CD4-positive, alpha-beta T cell (primary cell): ENCODE results near the gene SPTLC1. TPM values are rescaled to one million over a fixed set of nuclear protein-coding genes. Genes with fewer than 3 reads are reported as not detected.
A peak's percentile ranks its signal among the peaks of the same experiment; 100 is the strongest.

ENCODE experiments used
- ATAC-seq: fragments of 200-7000 bp; cut with Tn5 transposase; one replicate; pipeline ENCODE4 v1.10.0; 2022; ENCODE audit warnings: mild to moderate bottlenecking; ENCODE audit not compliant: poor library complexity
- CTCF ChIA-PET: fragments of 350-600 bp; sonication (Branson Sonifier 250); formaldehyde crosslinking; loops from one replicate; lab custom pipeline; 2021; ENCODE audit warnings: antibody characterized with exemption, inconsistent platforms; lab: Charles Lee
- POLR2A ChIA-PET: fragments of 350-600 bp; sonication (Branson Sonifier 250); formaldehyde crosslinking; loops from one replicate; lab custom pipeline; 2021; ENCODE audit warnings: antibody characterized with exemption, inconsistent platforms; lab: Charles Lee
- DNase-seq, 14 experiments: peaks; one replicate each; pipeline ENCODE4 v3.0.0-alpha.2; 2013 to 2020; ENCODE audit warnings: mixed read lengths in 2 of 14
- H3K27ac ChIP-seq, 2 donors: one replicate each; pipeline versions ENCODE4 v1.5.1 to v1.7.0; 2013; ENCODE audit warnings: low read length in 2 of 2, low read depth in 1 of 2, mild to moderate bottlenecking in 1 of 2
- H3K27me3 ChIP-seq, 2 experiments: 1 replicate in 1 of 2; 2 replicates in 1 of 2; pipeline versions ENCODE4 v1.6.1 to v1.7.0; 2013; ENCODE audit warnings: low read length in 2 of 2, control low read depth in 1 of 2, mild to moderate bottlenecking in 1 of 2, moderate library complexity in 1 of 2; ENCODE audit not compliant: insufficient read depth in 2 of 2, control insufficient read depth in 1 of 2
- H3K36me3 ChIP-seq: one replicate; pipeline ENCODE4 v1.6.1; 2013; ENCODE audit warnings: low read length, control low read depth; ENCODE audit not compliant: insufficient read depth
- H3K4me1 ChIP-seq: one replicate; pipeline ENCODE4 v1.6.1; 2013; ENCODE audit warnings: low read length, control low read depth; ENCODE audit not compliant: insufficient read depth
- H3K4me3 ChIP-seq: one replicate; pipeline ENCODE4 v1.5.1; 2013; ENCODE audit warnings: mild to moderate bottlenecking, low read length, moderate library complexity
- H3K9me3 ChIP-seq, 2 experiments: 1 replicate in 1 of 2; 2 replicates in 1 of 2; pipeline versions ENCODE4 v1.6.1 to v1.7.0; 2013; ENCODE audit warnings: low read length in 2 of 2, mild to moderate bottlenecking in 2 of 2, control low read depth in 1 of 2, moderate library complexity in 1 of 2; ENCODE audit not compliant: control insufficient read depth in 1 of 2, insufficient read depth in 1 of 2
- H3K27ac Mint-ChIP-seq: one replicate; pipeline ENCODE4 v1.8.0; 2020; ENCODE audit warnings: mixed read lengths
- H3K27me3 Mint-ChIP-seq: one replicate; pipeline ENCODE4 v1.8.0; 2021; ENCODE audit warnings: mixed read lengths
- H3K36me3 Mint-ChIP-seq: one replicate; pipeline ENCODE4 v1.8.0; 2021; ENCODE audit warnings: low read depth, mixed read lengths
- H3K4me1 Mint-ChIP-seq: one replicate; pipeline ENCODE4 v1.8.0; 2021; ENCODE audit warnings: low read depth, mixed read lengths
- H3K4me3 Mint-ChIP-seq: one replicate; pipeline ENCODE4 v1.8.0; 2020; ENCODE audit warnings: mild to moderate bottlenecking, mixed read lengths
- H3K9me3 Mint-ChIP-seq: one replicate; pipeline ENCODE4 v1.8.0; 2020; ENCODE audit warnings: mixed read lengths
- intact Hi-C, 2 experiments: fragments of 100-400 bp; cut with DNase I in 1 of 2; cut with micrococcal nuclease in 1 of 2; formaldehyde crosslinking; loops; one replicate each; pipeline versions ENCODE4 v1.15.1 to v1.9.0; 2023 to 2025; cut with DNase I, micrococcal nuclease
- polyA plus RNA-seq, 2 donors: library from polyadenylated mRNA; unstranded; fragments of 120-200 nt; gene quantifications; one replicate each; pipeline ENCODE4 v1.2.1, GENCODE V29; 2013
- total RNA-seq, 174 experiments: library from RNA in 2 of 174; stranded (reverse) in 2 of 174; gene quantifications; one replicate each; pipeline ENCODE4 v1.2.3 and lab custom pipeline; 2021 to 2026
- TF ChIP-seq, protein P1 (sequence below): fragments of 200-600 bp; IDR thresholded peaks from one replicate; pipeline ENCODE4 v1.8.0; 2022; ENCODE audit warnings: antibody characterized with exemption, mild to moderate bottlenecking

SPTLC1 gene, protein sequence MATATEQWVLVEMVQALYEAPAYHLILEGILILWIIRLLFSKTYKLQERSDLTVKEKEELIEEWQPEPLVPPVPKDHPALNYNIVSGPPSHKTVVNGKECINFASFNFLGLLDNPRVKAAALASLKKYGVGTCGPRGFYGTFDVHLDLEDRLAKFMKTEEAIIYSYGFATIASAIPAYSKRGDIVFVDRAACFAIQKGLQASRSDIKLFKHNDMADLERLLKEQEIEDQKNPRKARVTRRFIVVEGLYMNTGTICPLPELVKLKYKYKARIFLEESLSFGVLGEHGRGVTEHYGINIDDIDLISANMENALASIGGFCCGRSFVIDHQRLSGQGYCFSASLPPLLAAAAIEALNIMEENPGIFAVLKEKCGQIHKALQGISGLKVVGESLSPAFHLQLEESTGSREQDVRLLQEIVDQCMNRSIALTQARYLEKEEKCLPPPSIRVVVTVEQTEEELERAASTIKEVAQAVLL
- total RNA-seq (10 to 100 TPM; 40.9 to 43.0 TPM), total RNA-seq (lab: John Stamatoyannopoulos, UW) (46.9 to 121 (median 81.3) reads per million in 172 experiments)
- polyA plus RNA-seq (2013, experiment 1 of 2), result 35.3 TPM
- polyA plus RNA-seq (2013, experiment 2 of 2), result 40.8 TPM

DNA sequence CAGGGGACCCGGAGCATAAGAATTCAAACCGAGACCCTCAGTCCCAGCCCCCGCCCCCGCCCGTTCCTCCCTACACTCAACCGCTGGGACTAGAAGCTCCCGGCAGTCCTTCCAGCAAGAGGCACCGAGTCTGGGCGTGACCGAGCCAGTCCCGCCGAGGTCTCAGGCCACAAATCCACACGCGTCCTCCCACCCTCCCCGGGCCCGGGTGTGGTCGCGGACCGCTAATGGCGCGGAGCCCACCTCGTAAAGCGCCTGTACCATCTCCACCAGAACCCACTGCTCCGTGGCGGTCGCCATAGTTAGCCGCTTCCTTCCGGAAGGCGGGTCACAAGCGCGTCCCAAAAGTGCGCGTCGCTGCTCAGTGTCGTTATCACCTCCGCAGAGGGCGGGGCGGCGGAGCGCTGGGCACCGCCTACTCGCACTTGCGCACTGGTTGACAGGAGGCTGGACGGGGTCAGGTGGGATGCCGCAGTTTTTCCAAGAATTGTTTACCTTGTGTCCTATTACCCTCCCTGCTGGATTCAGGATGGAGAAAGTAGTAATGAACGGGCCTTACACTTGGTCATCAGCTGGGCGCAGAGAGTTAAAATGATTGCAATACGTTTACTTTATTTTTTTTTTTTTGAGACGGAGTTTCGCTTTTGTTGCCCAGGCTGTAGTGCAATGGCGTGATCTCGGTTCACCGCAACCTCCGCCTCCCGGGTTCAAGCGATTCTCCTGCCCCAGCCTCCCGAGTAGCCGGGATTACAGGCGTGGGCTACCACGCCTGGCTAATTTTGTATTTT lies at the start of gene SPTLC1:
Gene SPTLC1, minus strand, starts transcription at position 343 of the 788 bp plus-strand sequence. Its CDS starts 43 bp downstream, at position 300.
- Mint-ChIP-seq H3K4me1 (peaks cover 47% of the 10 kb centered on the region), H3K36me3 (peaks cover 38% of the 10 kb centered on the region), H3K27me3 (no peaks in the 10 kb centered on the region), H3K4me3 (peak within 1 kb of the TSS; percentile 94), H3K9me3 (no peaks in the 10 kb centered on the region), H3K27ac (peak within 1 kb of the TSS; percentile 97)
- ChIA-PET POLR2A (interaction anchor here (0.7 to 2.0 kb wide), 5 partner anchors 10 to 1916 kb away, joined by 3 to 11 read pairs (median 4); partner anchors contain the start of genes CENPP, IPPK and NOL8), CTCF (interaction anchor here (1.1 kb wide), 1 partner anchor 19 kb away, joined by 3 read pairs; no protein-coding TSS in a partner anchor)
- peaks cover 18% of the 10 kb centered on the region for H3K36me3 ChIP-seq
- peaks cover 9% of the 10 kb centered on the region for H3K4me1 ChIP-seq
- H3K9me3 ChIP-seq, result no peaks in the 10 kb centered on the region
- H3K4me3 ChIP-seq, result peak within 1 kb of the TSS; percentile 71
- H3K27me3 ChIP-seq, result no peaks in the 10 kb centered on the region
- intact Hi-C loops, result loop anchor here (1.0 to 10.0 kb wide), 7 partner anchors 177 to 1917 kb away; partner anchors contain the start of genes BICD2 (in 2 of the 2), CENPP (in 1 of the 2), FAM120A (in 1 of the 2) and FAM120AOS (in 1 of the 2)
- ATAC-seq (peak; percentile 94), DNase-seq (peak; percentile 90 to 98 (median 92))
- peak within 1 kb of the TSS; percentile 84 to 89 for H3K27ac ChIP-seq
- TF ChIP-seq, protein P1, sequence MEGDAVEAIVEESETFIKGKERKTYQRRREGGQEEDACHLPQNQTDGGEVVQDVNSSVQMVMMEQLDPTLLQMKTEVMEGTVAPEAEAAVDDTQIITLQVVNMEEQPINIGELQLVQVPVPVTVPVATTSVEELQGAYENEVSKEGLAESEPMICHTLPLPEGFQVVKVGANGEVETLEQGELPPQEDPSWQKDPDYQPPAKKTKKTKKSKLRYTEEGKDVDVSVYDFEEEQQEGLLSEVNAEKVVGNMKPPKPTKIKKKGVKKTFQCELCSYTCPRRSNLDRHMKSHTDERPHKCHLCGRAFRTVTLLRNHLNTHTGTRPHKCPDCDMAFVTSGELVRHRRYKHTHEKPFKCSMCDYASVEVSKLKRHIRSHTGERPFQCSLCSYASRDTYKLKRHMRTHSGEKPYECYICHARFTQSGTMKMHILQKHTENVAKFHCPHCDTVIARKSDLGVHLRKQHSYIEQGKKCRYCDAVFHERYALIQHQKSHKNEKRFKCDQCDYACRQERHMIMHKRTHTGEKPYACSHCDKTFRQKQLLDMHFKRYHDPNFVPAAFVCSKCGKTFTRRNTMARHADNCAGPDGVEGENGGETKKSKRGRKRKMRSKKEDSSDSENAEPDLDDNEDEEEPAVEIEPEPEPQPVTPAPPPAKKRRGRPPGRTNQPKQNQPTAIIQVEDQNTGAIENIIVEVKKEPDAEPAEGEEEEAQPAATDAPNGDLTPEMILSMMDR, result no peak

DNA sequence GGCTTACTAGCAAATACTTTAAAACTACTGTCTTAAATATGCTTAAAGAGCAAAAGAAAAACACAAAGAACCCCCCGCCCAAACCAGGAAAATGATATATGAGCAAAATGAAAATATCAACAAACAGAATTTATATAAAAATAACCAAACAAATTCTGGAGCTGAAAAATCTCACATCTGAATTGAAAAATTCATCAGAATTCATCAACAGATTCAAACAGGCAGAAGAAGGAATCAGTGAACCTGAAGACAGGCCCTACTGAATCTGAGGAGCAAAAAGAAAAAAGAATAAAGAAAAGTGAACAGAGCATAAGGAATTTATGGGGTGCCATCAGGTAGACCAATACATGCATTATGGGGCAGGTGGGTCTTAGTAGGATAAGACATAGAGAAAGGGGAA lies 49.8 kb upstream of the SPTLC1 start:
- CTCF ChIA-PET, result no interaction called here
- H3K4me3 ChIP-seq, result no peak overlapping the region
- no peaks in the 10 kb centered on the region for H3K4me1 ChIP-seq
- H3K27me3 ChIP-seq, result peaks cover 5 to 8% of the 10 kb centered on the region in 2 experiments
- POLR2A ChIA-PET, result no interaction called here
- no peaks in the 10 kb centered on the region for H3K36me3 Mint-ChIP-seq
- H3K4me3 Mint-ChIP-seq, result no peak overlapping the region
- no peak overlapping the region for H3K27ac ChIP-seq
- ATAC-seq (no peak), DNase-seq (no peak)
- H3K9me3 Mint-ChIP-seq, result peaks cover 4% of the 10 kb centered on the region
- no peak overlapping the region for H3K27ac Mint-ChIP-seq
- no peaks in the 10 kb centered on the region for H3K4me1 Mint-ChIP-seq
- H3K36me3 ChIP-seq, result no peaks in the 10 kb centered on the region
- intact Hi-C loops, result no loop called here
- TF ChIP-seq, protein P1, result no peak
- H3K27me3 Mint-ChIP-seq, result peaks cover 8% of the 10 kb centered on the region
- peaks cover 0 to 10% of the 10 kb centered on the region in 2 experiments for H3K9me3 ChIP-seq

DNA sequence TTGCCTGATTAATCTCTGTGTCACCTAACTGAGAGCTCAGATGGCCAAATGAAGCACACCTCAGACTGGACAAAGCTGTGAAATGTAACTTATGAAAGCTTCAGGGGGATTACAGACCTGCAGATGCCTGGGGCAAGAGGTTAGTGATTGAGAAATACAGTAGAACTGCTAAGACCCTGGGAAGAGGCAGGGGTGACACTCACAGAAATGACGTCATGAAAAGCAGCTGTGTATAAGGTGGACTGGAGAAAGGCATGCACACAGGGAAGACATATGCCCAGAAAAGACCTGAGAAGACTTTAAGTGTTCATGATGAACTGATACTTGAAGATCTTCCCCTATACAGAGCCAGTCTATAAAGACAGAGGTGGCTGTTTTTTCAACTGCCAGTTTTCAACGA lies 49.3 kb upstream of the SPTLC1 start:
- peaks cover 8% of the 10 kb centered on the region for H3K27me3 Mint-ChIP-seq
- ChIA-PET POLR2A (no interaction called here), CTCF (no interaction called here)
- TF ChIP-seq, protein P1, result no peak
- H3K4me3 ChIP-seq, result no peak overlapping the region
- H3K9me3 ChIP-seq, result peaks cover 0 to 10% of the 10 kb centered on the region in 2 experiments
- no peaks in the 10 kb centered on the region for H3K36me3 ChIP-seq
- no peak overlapping the region for H3K27ac ChIP-seq
- no peaks in the 10 kb centered on the region for H3K4me1 Mint-ChIP-seq
- H3K27ac Mint-ChIP-seq, result no peak overlapping the region
- no peaks in the 10 kb centered on the region for H3K4me1 ChIP-seq
- H3K36me3 Mint-ChIP-seq, result no peaks in the 10 kb centered on the region
- intact Hi-C loops, result no loop called here
- DNase-seq (no peak), ATAC-seq (no peak)
- H3K4me3 Mint-ChIP-seq, result no peak overlapping the region
- peaks cover 5 to 8% of the 10 kb centered on the region in 2 experiments for H3K27me3 ChIP-seq
- H3K9me3 Mint-ChIP-seq, result peaks cover 4% of the 10 kb centered on the region
